ENCODE results near the gene MAMDC2. TPM values are rescaled to one million over a fixed set of nuclear protein-coding genes. Genes with fewer than 3 reads are reported as not detected.

The MAMDC2 gene
- total and polyA plus RNA-seq, 2 of the 8 experiments (the other 6 are each of a cell fraction or from before 2014, with no cell fraction given) = 6.1 to 15.4 TPM

GRCh38 chr9:70106571-70106970 lies 62.9 kb downstream of the MAMDC2 start (continued):
- TF ChIP-seq, protein P1, sequence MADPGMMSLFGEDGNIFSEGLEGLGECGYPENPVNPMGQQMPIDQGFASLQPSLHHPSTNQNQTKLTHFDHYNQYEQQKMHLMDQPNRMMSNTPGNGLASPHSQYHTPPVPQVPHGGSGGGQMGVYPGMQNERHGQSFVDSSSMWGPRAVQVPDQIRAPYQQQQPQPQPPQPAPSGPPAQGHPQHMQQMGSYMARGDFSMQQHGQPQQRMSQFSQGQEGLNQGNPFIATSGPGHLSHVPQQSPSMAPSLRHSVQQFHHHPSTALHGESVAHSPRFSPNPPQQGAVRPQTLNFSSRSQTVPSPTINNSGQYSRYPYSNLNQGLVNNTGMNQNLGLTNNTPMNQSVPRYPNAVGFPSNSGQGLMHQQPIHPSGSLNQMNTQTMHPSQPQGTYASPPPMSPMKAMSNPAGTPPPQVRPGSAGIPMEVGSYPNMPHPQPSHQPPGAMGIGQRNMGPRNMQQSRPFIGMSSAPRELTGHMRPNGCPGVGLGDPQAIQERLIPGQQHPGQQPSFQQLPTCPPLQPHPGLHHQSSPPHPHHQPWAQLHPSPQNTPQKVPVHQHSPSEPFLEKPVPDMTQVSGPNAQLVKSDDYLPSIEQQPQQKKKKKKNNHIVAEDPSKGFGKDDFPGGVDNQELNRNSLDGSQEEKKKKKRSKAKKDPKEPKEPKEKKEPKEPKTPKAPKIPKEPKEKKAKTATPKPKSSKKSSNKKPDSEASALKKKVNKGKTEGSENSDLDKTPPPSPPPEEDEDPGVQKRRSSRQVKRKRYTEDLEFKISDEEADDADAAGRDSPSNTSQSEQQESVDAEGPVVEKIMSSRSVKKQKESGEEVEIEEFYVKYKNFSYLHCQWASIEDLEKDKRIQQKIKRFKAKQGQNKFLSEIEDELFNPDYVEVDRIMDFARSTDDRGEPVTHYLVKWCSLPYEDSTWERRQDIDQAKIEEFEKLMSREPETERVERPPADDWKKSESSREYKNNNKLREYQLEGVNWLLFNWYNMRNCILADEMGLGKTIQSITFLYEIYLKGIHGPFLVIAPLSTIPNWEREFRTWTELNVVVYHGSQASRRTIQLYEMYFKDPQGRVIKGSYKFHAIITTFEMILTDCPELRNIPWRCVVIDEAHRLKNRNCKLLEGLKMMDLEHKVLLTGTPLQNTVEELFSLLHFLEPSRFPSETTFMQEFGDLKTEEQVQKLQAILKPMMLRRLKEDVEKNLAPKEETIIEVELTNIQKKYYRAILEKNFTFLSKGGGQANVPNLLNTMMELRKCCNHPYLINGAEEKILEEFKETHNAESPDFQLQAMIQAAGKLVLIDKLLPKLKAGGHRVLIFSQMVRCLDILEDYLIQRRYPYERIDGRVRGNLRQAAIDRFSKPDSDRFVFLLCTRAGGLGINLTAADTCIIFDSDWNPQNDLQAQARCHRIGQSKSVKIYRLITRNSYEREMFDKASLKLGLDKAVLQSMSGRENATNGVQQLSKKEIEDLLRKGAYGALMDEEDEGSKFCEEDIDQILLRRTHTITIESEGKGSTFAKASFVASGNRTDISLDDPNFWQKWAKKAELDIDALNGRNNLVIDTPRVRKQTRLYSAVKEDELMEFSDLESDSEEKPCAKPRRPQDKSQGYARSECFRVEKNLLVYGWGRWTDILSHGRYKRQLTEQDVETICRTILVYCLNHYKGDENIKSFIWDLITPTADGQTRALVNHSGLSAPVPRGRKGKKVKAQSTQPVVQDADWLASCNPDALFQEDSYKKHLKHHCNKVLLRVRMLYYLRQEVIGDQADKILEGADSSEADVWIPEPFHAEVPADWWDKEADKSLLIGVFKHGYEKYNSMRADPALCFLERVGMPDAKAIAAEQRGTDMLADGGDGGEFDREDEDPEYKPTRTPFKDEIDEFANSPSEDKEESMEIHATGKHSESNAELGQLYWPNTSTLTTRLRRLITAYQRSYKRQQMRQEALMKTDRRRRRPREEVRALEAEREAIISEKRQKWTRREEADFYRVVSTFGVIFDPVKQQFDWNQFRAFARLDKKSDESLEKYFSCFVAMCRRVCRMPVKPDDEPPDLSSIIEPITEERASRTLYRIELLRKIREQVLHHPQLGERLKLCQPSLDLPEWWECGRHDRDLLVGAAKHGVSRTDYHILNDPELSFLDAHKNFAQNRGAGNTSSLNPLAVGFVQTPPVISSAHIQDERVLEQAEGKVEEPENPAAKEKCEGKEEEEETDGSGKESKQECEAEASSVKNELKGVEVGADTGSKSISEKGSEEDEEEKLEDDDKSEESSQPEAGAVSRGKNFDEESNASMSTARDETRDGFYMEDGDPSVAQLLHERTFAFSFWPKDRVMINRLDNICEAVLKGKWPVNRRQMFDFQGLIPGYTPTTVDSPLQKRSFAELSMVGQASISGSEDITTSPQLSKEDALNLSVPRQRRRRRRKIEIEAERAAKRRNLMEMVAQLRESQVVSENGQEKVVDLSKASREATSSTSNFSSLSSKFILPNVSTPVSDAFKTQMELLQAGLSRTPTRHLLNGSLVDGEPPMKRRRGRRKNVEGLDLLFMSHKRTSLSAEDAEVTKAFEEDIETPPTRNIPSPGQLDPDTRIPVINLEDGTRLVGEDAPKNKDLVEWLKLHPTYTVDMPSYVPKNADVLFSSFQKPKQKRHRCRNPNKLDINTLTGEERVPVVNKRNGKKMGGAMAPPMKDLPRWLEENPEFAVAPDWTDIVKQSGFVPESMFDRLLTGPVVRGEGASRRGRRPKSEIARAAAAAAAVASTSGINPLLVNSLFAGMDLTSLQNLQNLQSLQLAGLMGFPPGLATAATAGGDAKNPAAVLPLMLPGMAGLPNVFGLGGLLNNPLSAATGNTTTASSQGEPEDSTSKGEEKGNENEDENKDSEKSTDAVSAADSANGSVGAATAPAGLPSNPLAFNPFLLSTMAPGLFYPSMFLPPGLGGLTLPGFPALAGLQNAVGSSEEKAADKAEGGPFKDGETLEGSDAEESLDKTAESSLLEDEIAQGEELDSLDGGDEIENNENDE (IDR thresholded peaks at IDR 0.05; ENCODE audit: insufficient replicate concordance, low read length) = no peak
- TF ChIP-seq TBP (IDR thresholded peaks at IDR 0.05; ENCODE audit: low read depth, low read length) (no peak), BRCA1 (IDR thresholded peaks at IDR 0.05; ENCODE audit: low read depth, low read length) (no peak), POLR2A (IDR thresholded peaks at IDR 0.05; ENCODE audit: control extremely low read depth in 1 of 2, low read depth in 2 of 2, low read length in 2 of 2) (no peak), JUND (IDR thresholded peaks at IDR 0.05; ENCODE audit: low read length) (no peak), CHD1 (IDR thresholded peaks at IDR 0.05; ENCODE audit: low read depth, low read length) (no peak), NRF1 (IDR thresholded peaks at IDR 0.05; ENCODE audit: low read depth, low read length) (no peak), KDM4A (IDR thresholded peaks at IDR 0.05; ENCODE audit: low read depth, low read length, severe bottlenecking) (no peak), CBX8 (IDR thresholded peaks at IDR 0.05; ENCODE audit: borderline replicate concordance, low read depth, low read length) (no peak), EP300 (IDR thresholded peaks at IDR 0.05; ENCODE audit: borderline replicate concordance in 1 of 2, low read depth in 2 of 2, low read length in 2 of 2) (no peak)
- TF ChIP-seq, protein P2, sequence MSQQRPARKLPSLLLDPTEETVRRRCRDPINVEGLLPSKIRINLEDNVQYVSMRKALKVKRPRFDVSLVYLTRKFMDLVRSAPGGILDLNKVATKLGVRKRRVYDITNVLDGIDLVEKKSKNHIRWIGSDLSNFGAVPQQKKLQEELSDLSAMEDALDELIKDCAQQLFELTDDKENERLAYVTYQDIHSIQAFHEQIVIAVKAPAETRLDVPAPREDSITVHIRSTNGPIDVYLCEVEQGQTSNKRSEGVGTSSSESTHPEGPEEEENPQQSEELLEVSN (IDR thresholded peaks at IDR 0.05) = no peak

All from H1 (cell line).